ENCODE results near the gene ETS2. TPM values are rescaled to one million over a fixed set of nuclear protein-coding genes. Genes with fewer than 3 reads are reported as not detected.

The ETS2 gene
- total and polyA plus RNA-seq, 4 donors = 25.8 to 35.6 (median 31.9) TPM

DNA sequence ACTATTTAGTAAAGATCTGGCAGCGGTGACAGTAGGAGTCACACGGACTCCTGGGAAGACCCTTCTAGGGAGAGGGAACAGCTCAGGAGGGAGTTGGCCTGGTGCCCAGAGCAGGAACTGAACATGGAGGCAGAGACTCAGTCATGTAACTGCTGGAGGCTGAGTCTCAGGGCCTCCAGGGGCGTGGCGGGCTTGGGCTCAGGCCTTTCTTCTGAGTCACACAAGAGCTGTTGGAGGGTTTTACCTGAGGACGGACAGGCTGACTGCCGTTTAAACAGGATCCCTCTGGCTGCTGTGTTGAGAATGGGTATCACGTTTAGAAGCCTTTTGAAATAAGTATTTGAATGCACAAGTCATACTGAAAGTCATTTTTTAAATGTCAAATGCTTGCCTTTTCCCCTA, 7.2 kb upstream of the ETS2 start:
- no peak overlapping the region for H3K27ac ChIP-seq (ENCODE audit: low read depth, low read length)
- DNase-seq (ENCODE audit: low read depth in 4 of 6, low spot score in 6 of 6) = peak in 2 of 6 donors; percentile 21 to 23
- no peak overlapping the region for H3K4me3 ChIP-seq (ENCODE audit: low read depth, low read length)
- H3K9me3 ChIP-seq (ENCODE audit: control insufficient read depth, insufficient read depth, low read length) = no peaks in the 10 kb centered on the region
- no peaks in the 10 kb centered on the region for H3K36me3 ChIP-seq (ENCODE audit: control insufficient read depth, insufficient read depth, low read length)
- no peaks in the 10 kb centered on the region for H3K27me3 ChIP-seq (ENCODE audit: control insufficient read depth, insufficient read depth, low read length)
- 69% methylated on average over 4 of the region's 7 CpGs for WGBS (ENCODE audit: insufficient coverage)
- H3K4me1 ChIP-seq (ENCODE audit: control insufficient read depth, insufficient read depth, low read length) = no peaks in the 10 kb centered on the region

DNA sequence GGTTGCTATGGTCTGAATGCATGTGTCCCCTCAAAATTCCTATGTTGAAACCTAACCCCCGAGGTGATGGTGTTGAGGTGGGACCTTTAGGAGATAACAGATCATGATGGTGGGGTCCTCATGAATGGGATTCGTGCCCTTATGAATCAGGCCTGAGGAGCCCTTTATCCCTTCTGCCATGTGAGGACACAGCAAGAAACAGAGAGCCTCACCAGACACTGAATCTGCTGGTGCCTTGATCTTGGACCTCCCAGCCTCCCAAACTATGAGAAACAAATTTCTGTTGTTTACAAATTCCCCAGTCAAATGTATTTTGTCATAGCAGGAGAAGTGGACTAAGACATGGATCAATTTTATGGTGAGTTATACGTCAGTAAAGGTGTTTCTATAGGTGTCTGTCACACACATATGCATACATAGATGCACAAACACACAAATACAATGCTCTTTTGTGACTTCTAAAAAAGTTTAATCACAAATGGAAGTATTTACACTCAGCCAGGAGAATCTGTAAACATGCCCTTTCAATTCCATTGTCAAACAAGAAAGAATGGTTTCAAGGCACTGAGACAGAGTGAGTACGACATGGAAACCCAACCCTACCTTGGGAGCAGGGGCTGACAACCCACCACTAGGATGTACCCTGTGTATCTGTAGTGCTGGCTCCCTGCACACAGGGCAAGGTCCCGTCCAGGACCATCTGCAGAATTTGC, 5.5 kb upstream of the ETS2 start:
- DNase-seq (ENCODE audit: low read depth in 4 of 6, low spot score in 6 of 6) = no peak
- H3K36me3 ChIP-seq (ENCODE audit: control insufficient read depth, insufficient read depth, low read length) = no peaks in the 10 kb centered on the region
- no peak overlapping the region for H3K4me3 ChIP-seq (ENCODE audit: low read depth, low read length)
- 93% methylated on average over 2 of the region's 5 CpGs for WGBS (ENCODE audit: insufficient coverage)
- no peaks in the 10 kb centered on the region for H3K27me3 ChIP-seq (ENCODE audit: control insufficient read depth, insufficient read depth, low read length)
- H3K4me1 ChIP-seq (ENCODE audit: control insufficient read depth, insufficient read depth, low read length) = peaks cover 12% of the 10 kb centered on the region
- no peak overlapping the region for H3K27ac ChIP-seq (ENCODE audit: low read depth, low read length)
- no peaks in the 10 kb centered on the region for H3K9me3 ChIP-seq (ENCODE audit: control insufficient read depth, insufficient read depth, low read length)

DNA sequence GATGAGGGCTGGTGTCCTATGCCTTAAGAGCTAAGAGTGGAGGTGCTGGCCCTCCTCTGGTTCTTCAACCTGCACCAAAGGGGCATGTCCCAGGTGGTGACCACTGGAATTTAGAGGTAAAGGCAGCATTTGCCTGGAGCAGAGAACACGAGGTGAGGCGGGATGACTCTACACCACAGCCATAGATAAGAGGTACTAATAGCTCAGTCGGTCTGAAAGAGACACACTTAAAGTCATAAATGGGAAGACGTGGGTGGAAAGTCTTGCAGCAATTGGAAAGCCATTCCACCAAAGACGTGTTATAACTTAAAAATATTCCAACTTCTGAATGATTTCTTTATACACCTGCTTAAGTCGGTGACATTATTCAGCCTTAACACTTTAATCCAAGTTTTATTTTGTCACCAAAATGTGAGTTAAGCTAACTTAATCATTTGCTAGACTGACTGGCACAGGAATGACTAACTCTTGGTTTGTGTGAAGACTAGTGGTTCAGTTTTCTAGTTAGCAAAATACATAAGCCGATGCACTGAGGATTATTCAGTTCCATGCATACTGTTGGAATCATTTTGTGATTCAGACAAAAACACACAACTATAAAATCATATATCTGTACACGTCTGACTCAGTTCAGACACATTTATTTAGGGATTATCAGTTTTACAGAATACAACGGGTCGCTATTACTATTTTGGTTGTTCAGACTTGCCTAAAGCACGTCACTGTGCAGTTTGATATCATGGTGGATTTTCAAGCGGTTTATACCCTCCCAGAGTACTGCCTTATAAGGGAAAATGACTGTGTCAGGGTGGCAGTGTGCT, 4.6 kb upstream of the ETS2 start:
- 100% methylated on average over 2 of the region's 12 CpGs for WGBS (ENCODE audit: insufficient coverage)
- no peak for DNase-seq (ENCODE audit: low read depth in 4 of 6, low spot score in 6 of 6)

DNA sequence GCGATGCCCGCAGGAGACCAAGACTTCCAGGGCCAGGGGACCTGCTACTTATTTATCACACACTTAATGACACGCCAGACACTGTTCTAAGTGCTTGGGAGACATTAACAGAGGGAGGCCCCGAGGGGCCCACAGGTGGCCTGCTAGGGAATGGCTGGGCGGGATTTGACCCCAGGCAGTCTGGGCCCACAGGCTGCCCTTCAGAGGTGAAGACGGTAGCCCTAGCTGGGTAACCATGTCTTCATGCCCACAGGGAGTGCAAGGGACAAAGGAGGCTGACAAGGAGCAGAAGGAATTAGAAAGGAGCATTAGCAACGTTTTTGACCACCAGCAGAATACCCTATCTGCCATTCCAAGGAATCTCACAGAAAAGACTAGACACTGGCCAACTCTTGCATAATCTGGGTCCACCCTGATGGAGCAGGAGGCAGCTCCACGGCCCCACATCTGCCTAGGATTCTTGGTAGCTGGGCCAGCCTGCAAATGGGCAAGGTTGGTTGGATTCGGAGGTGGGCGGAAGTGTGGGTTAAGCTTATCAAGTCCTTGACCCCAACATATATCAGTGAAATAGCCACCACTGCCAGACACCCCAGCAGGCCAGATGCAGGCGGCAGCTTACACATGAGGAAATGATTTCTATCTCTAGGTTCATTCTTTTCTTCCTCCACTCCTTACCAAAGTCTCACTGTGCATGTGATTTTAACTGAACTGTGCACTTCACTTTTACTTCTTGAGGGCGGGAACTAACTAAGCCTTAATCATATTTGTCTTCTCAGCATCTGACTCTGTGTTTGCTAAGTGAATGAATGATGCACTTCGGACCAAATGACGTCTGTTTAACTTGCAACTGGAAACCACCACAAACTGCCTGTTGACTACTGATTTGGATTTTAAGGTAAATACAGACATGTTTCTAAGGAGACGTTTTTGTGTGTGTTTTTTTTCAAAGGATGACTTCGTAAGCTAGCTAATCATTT, 3.4 kb upstream of the ETS2 start:
- Histone ChIP-seq H3K4me1 (ENCODE audit: control insufficient read depth, insufficient read depth, low read length) (peaks cover 17% of the 10 kb centered on the region), H3K36me3 (ENCODE audit: control insufficient read depth, insufficient read depth, low read length) (no peaks in the 10 kb centered on the region), H3K9me3 (ENCODE audit: control insufficient read depth, insufficient read depth, low read length) (no peaks in the 10 kb centered on the region), H3K27me3 (ENCODE audit: control insufficient read depth, insufficient read depth, low read length) (no peaks in the 10 kb centered on the region), H3K4me3 (ENCODE audit: low read depth, low read length) (no peak overlapping the region), H3K27ac (ENCODE audit: low read depth, low read length) (no peak overlapping the region)
- WGBS (ENCODE audit: insufficient coverage) = 84% methylated on average over 8 of the region's 16 CpGs
- DNase-seq (ENCODE audit: low read depth in 4 of 6, low spot score in 6 of 6) = no peak

More for the DNA sequence above, 4.6 kb upstream of the ETS2 start:
- no peaks in the 10 kb centered on the region for H3K9me3 ChIP-seq (ENCODE audit: control insufficient read depth, insufficient read depth, low read length)
- peaks cover 14% of the 10 kb centered on the region for H3K4me1 ChIP-seq (ENCODE audit: control insufficient read depth, insufficient read depth, low read length)
- H3K27ac ChIP-seq (ENCODE audit: low read depth, low read length) = no peak overlapping the region
- H3K36me3 ChIP-seq (ENCODE audit: control insufficient read depth, insufficient read depth, low read length) = no peaks in the 10 kb centered on the region
- no peak overlapping the region for H3K4me3 ChIP-seq (ENCODE audit: low read depth, low read length)
- H3K27me3 ChIP-seq (ENCODE audit: control insufficient read depth, insufficient read depth, low read length) = no peaks in the 10 kb centered on the region

DNA sequence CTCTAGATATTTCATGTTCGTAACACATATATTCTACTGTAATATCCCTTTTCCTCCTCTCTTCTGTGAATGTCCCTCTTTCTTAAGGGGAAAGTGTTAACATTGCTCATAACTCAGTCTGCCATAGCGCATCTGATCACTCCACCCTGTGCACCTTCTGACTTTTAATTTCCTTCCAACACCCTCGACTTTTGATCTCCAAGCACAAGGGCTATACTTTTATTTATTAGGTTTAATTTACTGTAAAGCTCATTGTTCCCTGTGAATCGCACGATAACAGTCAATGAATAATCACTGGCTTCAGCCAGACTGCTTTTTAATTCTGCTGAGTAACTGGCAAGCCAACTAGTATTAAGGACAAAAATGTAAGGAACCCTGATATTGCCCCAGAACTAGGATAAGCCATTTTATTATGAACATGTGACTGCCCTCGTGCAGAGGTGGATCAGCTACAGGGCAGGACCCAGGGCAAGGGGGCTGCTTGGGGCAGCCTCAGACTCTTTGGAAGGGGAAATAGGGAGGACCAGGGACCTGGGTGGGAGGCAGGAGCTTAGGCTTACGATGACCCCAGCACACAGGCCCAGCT, 2.6 kb upstream of the ETS2 start:
- no peak for DNase-seq (ENCODE audit: low read depth in 4 of 6, low spot score in 6 of 6)
- Histone ChIP-seq H3K9me3 (ENCODE audit: control insufficient read depth, insufficient read depth, low read length) (no peaks in the 10 kb centered on the region), H3K27ac (ENCODE audit: low read depth, low read length) (no peak overlapping the region), H3K4me1 (ENCODE audit: control insufficient read depth, insufficient read depth, low read length) (peaks cover 17% of the 10 kb centered on the region), H3K27me3 (ENCODE audit: control insufficient read depth, insufficient read depth, low read length) (no peaks in the 10 kb centered on the region), H3K4me3 (ENCODE audit: low read depth, low read length) (no peak overlapping the region), H3K36me3 (ENCODE audit: control insufficient read depth, insufficient read depth, low read length) (no peaks in the 10 kb centered on the region)
- 69% methylated on average over 4 of the region's 7 CpGs for WGBS (ENCODE audit: insufficient coverage)

DNA sequence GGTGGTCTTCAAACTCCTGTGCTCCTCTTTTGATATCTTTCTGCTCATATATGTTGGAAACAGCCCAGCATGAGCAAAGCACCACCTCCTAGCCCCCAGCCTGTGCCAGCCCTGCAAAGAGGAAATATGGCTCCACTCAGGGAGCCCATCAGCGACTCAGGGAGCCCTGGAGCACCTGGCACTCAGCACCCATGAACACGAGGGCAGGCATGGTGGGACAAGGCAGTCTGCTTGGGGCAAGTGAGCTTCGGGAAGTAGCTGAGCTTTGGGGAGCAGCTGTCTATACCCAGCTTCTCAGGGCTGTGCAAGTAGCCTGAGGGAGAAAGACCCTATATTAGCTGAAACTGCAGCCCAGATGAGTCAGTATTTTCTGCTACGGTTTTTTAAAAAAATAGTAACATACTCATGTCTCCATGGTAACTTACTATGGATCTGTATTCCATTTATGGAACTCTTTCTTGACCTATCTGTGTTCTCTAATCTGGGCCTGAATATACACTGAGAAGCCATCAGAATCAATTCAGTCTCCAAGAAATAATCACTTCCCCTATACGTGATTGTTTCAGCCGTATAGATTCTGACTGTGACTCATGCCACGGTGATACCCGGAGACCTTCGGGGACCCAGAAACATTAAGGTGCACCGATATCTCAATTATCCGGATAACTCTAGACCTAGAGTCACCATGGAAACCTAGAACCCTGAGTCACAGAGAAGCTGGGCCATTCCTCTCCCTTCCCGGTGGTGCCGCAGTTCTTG, 1.5 kb upstream of the ETS2 start:
- WGBS (ENCODE audit: insufficient coverage) = 90% methylated on average over 13 of the region's 13 CpGs
- Histone ChIP-seq H3K27ac (ENCODE audit: low read depth, low read length) (no peak overlapping the region), H3K4me3 (ENCODE audit: low read depth, low read length) (no peak overlapping the region), H3K27me3 (ENCODE audit: control insufficient read depth, insufficient read depth, low read length) (no peaks in the 10 kb centered on the region), H3K9me3 (ENCODE audit: control insufficient read depth, insufficient read depth, low read length) (no peaks in the 10 kb centered on the region), H3K36me3 (ENCODE audit: control insufficient read depth, insufficient read depth, low read length) (no peaks in the 10 kb centered on the region), H3K4me1 (ENCODE audit: control insufficient read depth, insufficient read depth, low read length) (peaks cover 17% of the 10 kb centered on the region)
- DNase-seq (ENCODE audit: low read depth in 4 of 6, low spot score in 6 of 6) = peak in 1 of 6 donors; percentile 26

DNA sequence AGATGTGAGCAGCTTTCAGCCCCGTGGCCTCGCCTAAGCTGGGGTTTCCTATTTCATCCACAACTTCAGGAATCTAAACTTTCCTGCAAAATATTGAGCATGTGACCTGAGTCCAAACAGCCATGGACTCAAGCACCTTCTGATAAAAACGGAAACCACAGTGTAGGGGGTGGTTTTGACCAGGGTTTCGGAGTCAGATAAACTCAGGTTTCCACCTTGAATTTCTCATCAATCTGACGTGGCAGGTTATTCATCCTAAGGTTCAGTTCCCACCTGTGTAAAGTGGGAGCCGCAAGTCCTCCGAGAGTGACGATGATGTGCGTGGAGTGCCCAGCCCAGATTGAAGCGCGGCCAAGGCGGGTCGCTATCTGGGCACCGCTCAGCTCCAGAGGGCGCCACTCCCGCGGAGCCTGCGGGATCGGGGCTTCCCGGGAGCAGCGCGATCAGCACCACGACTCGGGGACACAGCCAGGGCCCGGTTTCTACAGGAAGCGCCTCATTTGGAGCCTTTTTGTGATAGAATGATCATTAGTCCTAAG, 871 bp upstream of the ETS2 start:
- no peaks in the 10 kb centered on the region for H3K27me3 ChIP-seq (ENCODE audit: control insufficient read depth, insufficient read depth, low read length)
- peaks cover 17% of the 10 kb centered on the region for H3K4me1 ChIP-seq (ENCODE audit: control insufficient read depth, insufficient read depth, low read length)
- H3K27ac ChIP-seq (ENCODE audit: low read depth, low read length) = peak overlapping the region; percentile 79
- peak in 4 of 6 donors; percentile 22 to 88 (median 66) for DNase-seq (ENCODE audit: low read depth in 4 of 6, low spot score in 6 of 6)
- WGBS (ENCODE audit: insufficient coverage) = 8% methylated on average over 24 of the region's 26 CpGs
- no peaks in the 10 kb centered on the region for H3K36me3 ChIP-seq (ENCODE audit: control insufficient read depth, insufficient read depth, low read length)
- H3K9me3 ChIP-seq (ENCODE audit: control insufficient read depth, insufficient read depth, low read length) = no peaks in the 10 kb centered on the region
- peak overlapping the region; percentile 66 for H3K4me3 ChIP-seq (ENCODE audit: low read depth, low read length)

DNA sequence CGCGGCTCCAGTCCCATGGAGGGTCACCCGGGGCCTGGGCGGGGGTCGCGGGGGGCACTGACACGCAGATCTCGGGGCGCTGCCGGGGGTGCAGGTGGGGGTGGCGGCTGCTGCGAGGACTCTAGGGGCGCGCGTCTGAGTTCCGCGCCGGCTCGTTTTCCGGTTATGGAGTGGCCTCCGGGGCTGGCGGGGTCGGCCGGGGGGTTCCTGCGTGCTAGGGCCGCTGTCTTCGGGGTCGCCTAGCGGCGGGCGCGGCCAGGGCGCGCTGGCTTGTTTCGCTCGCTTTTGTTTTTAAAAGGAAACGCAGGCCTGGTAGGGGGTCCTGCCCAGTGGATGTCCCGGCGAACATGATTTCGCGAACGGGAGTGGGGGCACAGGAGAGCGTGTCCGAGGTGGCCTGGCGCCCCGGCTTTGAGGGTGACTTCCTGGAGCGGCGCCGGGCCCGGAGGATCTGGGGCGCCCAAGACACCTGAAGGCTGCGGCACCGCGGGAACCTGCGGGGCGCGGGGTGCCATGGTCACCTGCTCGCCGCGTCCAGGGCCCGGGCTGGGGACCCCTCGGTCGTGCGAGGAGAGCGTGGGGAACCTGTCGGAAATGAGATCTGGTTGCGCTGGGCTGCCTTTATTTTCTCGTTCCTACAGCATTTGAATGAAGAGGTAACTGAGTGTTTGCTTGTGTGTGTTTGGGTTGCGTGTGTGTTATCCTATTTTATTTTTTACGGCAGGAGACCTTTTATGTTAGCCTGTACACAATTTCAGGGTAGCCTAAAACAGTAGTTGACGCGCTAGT, 618 bp downstream of the ETS2 start:
- peak overlapping the region; percentile 50 for H3K27ac ChIP-seq (ENCODE audit: low read depth, low read length)
- H3K36me3 ChIP-seq (ENCODE audit: control insufficient read depth, insufficient read depth, low read length) = no peaks in the 10 kb centered on the region
- no peaks in the 10 kb centered on the region for H3K9me3 ChIP-seq (ENCODE audit: control insufficient read depth, insufficient read depth, low read length)
- peak overlapping the region; percentile 66 for H3K4me3 ChIP-seq (ENCODE audit: low read depth, low read length)
- WGBS (ENCODE audit: insufficient coverage) = under 1% methylated on average over 68 of the region's 72 CpGs
- DNase-seq (ENCODE audit: low read depth in 4 of 6, low spot score in 6 of 6) = peak in 4 of 6 donors; percentile 15 to 50 (median 38)
- peaks cover 17% of the 10 kb centered on the region for H3K4me1 ChIP-seq (ENCODE audit: control insufficient read depth, insufficient read depth, low read length)
- no peaks in the 10 kb centered on the region for H3K27me3 ChIP-seq (ENCODE audit: control insufficient read depth, insufficient read depth, low read length)
